Karpas-422 (cell line): ENCODE data around the gene NR1H4. TPM values are rescaled to one million over a fixed set of nuclear protein-coding genes. Genes with fewer than 3 reads are reported as not detected.
"Not testable (repeated sequence)": the region's sequence is repeated elsewhere in the genome, so short reads cannot be mapped to it uniquely, and the experiment has no call there.

Source experiments
- DNase-seq: peaks from one replicate; pipeline ENCODE4 v3.0.0-alpha.2; 2015
- H2AFZ ChIP-seq: fragments of 200-600 bp; sonication (generic); 2 replicates; pipeline ENCODE4 v1.6.1; 2014; ENCODE audit warnings: antibody characterized with exemption, low read length, mixed read lengths
- H3K27ac ChIP-seq: fragments of 200-600 bp; sonication (generic); 2 replicates; pipeline ENCODE4 v1.5.1; 2014; ENCODE audit warnings: mild to moderate bottlenecking, low read length, moderate library complexity
- H3K27me3 ChIP-seq: fragments of 200-600 bp; sonication (generic); 2 replicates; pipeline ENCODE4 v1.6.1; 2014; ENCODE audit warnings: low read length, mixed read lengths
- H3K36me3 ChIP-seq: fragments of 200-600 bp; sonication (generic); 2 replicates; pipeline ENCODE4 v1.6.1; 2014; ENCODE audit warnings: low read length, mixed read lengths; ENCODE audit not compliant: insufficient read depth
- H3K4me1 ChIP-seq: fragments of 200-600 bp; sonication (generic); 2 replicates; pipeline ENCODE4 v1.6.1; 2014; ENCODE audit warnings: mild to moderate bottlenecking, low read length, mixed read lengths
- H3K4me2 ChIP-seq: fragments of 200-600 bp; sonication (generic); 2 replicates; pipeline ENCODE4 v1.6.1; 2014; ENCODE audit warnings: low read length, low read depth, mild to moderate bottlenecking; ENCODE audit not compliant: poor library complexity, severe bottlenecking
- H3K4me3 ChIP-seq: fragments of 200-600 bp; sonication (generic); 2 replicates; pipeline ENCODE4 v1.5.1; 2014; ENCODE audit warnings: mild to moderate bottlenecking, antibody characterized with exemption, low read length, mixed read lengths
- H3K79me2 ChIP-seq: fragments of 200-600 bp; sonication (generic); 2 replicates; pipeline ENCODE4 v1.6.1; 2014; ENCODE audit warnings: mild to moderate bottlenecking, low read length, mixed read lengths
- H3K9ac ChIP-seq: fragments of 200-600 bp; sonication (generic); 2 replicates; pipeline ENCODE4 v1.6.0; 2014; ENCODE audit warnings: low read length
- H3K9me2 ChIP-seq: fragments of 200-600 bp; sonication (generic), shearing (Covaris generic); replicated peaks from 2 replicates; pipeline ENCODE4 v1.6.0; 2014; ENCODE audit warnings: mild to moderate bottlenecking, low read length, moderate library complexity; ENCODE audit not compliant: insufficient read depth
- H3K9me3 ChIP-seq: fragments of 300-700, 200-600 bp; sonication (generic); 2 replicates; pipeline ENCODE4 v1.6.1; 2014; ENCODE audit warnings: low read length, mixed read lengths
- H4K20me1 ChIP-seq: fragments of 200-600 bp; sonication (generic); 2 replicates; pipeline ENCODE4 v1.6.1; 2014; ENCODE audit warnings: mild to moderate bottlenecking, antibody characterized with exemption, low read length, low read depth; ENCODE audit not compliant: insufficient read depth
- total RNA-seq: library from RNA; depleted of rRNA; stranded (reverse); fragments of >200 nt; shearing (Covaris generic); gene quantifications from 2 replicates; pipeline ENCODE4 v1.2.3, GENCODE V29; 2014; ENCODE audit warnings: low replicate concordance

NR1H4 gene
- total RNA-seq, 1 experiment from 2014 or later, result not detected

- Histone ChIP-seq H3K9ac (no peak overlapping the region), H4K20me1 (no peaks in the 10 kb centered on the region), H3K27ac (no peak overlapping the region), H2AFZ (no peak overlapping the region), H3K9me2 (no peaks in the 10 kb centered on the region), H3K4me3 (no peak overlapping the region), H3K9me3 (no peaks in the 10 kb centered on the region), H3K36me3 (no peaks in the 10 kb centered on the region), H3K27me3 (no peaks in the 10 kb centered on the region), H3K79me2 (no peaks in the 10 kb centered on the region), H3K4me1 (peaks cover 6% of the 10 kb centered on the region), H3K4me2 (no peak overlapping the region)
- no peak for DNase-seq
Measured at GRCh38 chr12:100491104-100491503, 17.4 kb downstream of the NR1H4 start.

DNA sequence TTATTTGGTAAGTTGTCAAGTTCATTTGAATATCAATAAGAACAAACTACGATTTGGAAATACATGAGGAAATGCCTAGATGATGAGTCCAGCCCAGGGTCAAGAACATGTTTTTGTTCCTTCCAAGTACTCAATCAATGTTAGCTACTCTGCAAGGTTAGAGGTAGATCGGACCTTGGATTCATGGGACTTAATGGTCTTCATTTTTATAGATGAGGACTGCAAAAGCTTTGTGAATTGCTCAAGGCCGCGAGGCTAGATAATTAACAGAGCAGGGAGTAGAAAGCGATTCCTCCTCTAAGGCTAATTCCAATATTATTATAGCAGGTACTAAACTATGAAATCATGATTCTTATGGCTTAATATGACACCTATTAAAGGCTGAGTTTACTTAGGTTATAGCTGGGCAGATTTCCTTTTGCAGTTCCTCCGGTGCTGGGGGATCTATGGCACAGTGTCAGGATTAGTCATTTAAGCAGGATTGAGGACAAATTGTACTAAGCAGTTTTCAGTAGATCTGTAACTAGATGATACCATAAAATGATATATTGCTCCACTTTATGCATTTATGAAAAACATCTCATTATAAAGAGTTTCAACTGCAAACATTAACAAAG is 19.8 kb downstream of the NR1H4 start:
- Histone ChIP-seq H3K36me3 (no peaks in the 10 kb centered on the region), H3K4me2 (no peak overlapping the region)
- no peak for DNase-seq

GRCh38 chr12:100494026-100494425 is 20.4 kb downstream of the NR1H4 start:
- H3K9me2 ChIP-seq, result no peaks in the 10 kb centered on the region
- no peaks in the 10 kb centered on the region for H4K20me1 ChIP-seq
- no peak overlapping the region for H3K9ac ChIP-seq
- H3K27me3 ChIP-seq, result no peaks in the 10 kb centered on the region
- no peak overlapping the region for H2AFZ ChIP-seq
- no peak overlapping the region for H3K27ac ChIP-seq
- H3K36me3 ChIP-seq, result no peaks in the 10 kb centered on the region
- no peaks in the 10 kb centered on the region for H3K9me3 ChIP-seq
- no peaks in the 10 kb centered on the region for H3K79me2 ChIP-seq
- H3K4me3 ChIP-seq, result no peak overlapping the region
- H3K4me1 ChIP-seq, result peaks cover 2% of the 10 kb centered on the region
- no peak overlapping the region for H3K4me2 ChIP-seq
- no peak for DNase-seq

More for the DNA sequence above, 19.8 kb downstream of the NR1H4 start:
- no peak overlapping the region for H3K9ac ChIP-seq
- no peak overlapping the region for H3K4me3 ChIP-seq
- no peak overlapping the region for H3K27ac ChIP-seq
- H2AFZ ChIP-seq, result no peak overlapping the region
- H3K79me2 ChIP-seq, result no peaks in the 10 kb centered on the region
- H3K9me2 ChIP-seq, result no peaks in the 10 kb centered on the region
- H3K9me3 ChIP-seq, result no peaks in the 10 kb centered on the region
- no peaks in the 10 kb centered on the region for H4K20me1 ChIP-seq
- H3K4me1 ChIP-seq, result peaks cover 6% of the 10 kb centered on the region
- no peaks in the 10 kb centered on the region for H3K27me3 ChIP-seq

DNA sequence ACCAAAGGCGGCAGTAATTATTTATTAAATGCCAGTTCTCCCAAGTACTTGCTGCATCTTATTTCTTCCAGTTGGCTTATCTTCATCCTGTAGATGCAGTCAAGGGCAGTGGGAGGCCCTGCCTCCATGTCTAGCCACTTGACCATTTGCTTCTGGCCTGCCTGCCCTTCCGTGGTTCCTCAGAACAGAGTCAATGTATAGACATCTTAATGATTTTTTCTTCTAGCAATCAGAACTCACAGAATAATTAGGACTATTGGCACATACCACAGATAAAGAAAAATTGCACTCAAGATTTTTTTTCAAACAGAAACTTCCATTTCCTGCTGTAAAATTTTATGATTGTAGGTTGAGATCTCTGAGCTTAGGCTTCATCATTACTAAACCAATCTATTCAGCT is 20.9 kb downstream of the NR1H4 start:
- Histone ChIP-seq H3K9ac (no peak overlapping the region), H3K27ac (no peak overlapping the region), H4K20me1 (no peaks in the 10 kb centered on the region), H2AFZ (no peak overlapping the region), H3K79me2 (no peaks in the 10 kb centered on the region), H3K27me3 (no peaks in the 10 kb centered on the region), H3K4me2 (no peak overlapping the region), H3K4me1 (no peaks in the 10 kb centered on the region), H3K9me3 (no peaks in the 10 kb centered on the region), H3K4me3 (no peak overlapping the region), H3K36me3 (no peaks in the 10 kb centered on the region), H3K9me2 (no peaks in the 10 kb centered on the region)
- DNase-seq, result no peak

- Histone ChIP-seq H3K4me3 (no peak overlapping the region), H4K20me1 (no peaks in the 10 kb centered on the region), H3K27me3 (no peaks in the 10 kb centered on the region), H3K9ac (no peak overlapping the region), H3K4me1 (no peaks in the 10 kb centered on the region), H3K27ac (no peak overlapping the region), H3K9me2 (no peaks in the 10 kb centered on the region), H2AFZ (no peak overlapping the region), H3K4me2 (no peak overlapping the region), H3K36me3 (no peaks in the 10 kb centered on the region), H3K79me2 (no peaks in the 10 kb centered on the region), H3K9me3 (no peaks in the 10 kb centered on the region)
- DNase-seq, result no peak
Measured at GRCh38 chr12:100497105-100497795, 23.6 kb downstream of the NR1H4 start.

DNA sequence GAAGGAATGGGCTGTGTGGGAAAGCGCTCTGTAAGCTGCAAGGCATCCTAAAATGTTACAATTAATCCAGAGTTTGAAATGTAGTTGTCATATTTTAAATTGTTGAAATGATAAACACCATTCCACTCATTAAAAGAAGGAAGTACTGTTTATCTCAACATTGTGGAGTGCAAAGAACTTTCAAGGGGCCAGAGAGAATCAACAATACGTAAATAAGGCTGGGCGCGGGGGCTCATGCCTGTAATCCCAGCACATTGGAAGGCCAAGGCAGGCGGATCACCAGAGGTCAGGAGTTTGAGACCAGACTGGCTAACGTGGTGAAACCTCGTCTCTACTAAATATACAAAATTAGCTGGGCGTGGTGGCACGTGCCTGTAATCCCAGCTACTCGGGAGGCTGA is 24.5 kb downstream of the NR1H4 start:
- Histone ChIP-seq H3K36me3 (no peaks in the 10 kb centered on the region), H3K9me2 (no peaks in the 10 kb centered on the region), H3K4me1 (no peaks in the 10 kb centered on the region), H3K79me2 (no peaks in the 10 kb centered on the region), H3K27ac (no peak overlapping the region), H3K27me3 (0 out of 2 replicates have a peak, but pooled peaks cover under 1% of the 10 kb centered on the region), H3K4me3 (no peak overlapping the region), H3K4me2 (no peak overlapping the region), H3K9me3 (no peaks in the 10 kb centered on the region), H2AFZ (no peak overlapping the region), H4K20me1 (no peaks in the 10 kb centered on the region), H3K9ac (no peak overlapping the region)
- DNase-seq, result no peak

GRCh38 chr12:100499416-100499815 is 25.8 kb downstream of the NR1H4 start:
- H3K36me3 ChIP-seq, result no peaks in the 10 kb centered on the region
- H3K4me2 ChIP-seq, result no peak overlapping the region
- no peak overlapping the region for H2AFZ ChIP-seq
- no peaks in the 10 kb centered on the region for H3K4me1 ChIP-seq
- no peak overlapping the region for H3K4me3 ChIP-seq
- H3K27me3 ChIP-seq, result 0 out of 2 replicates have a peak, but pooled peaks cover 2% of the 10 kb centered on the region
- no peaks in the 10 kb centered on the region for H4K20me1 ChIP-seq
- no peak overlapping the region for H3K27ac ChIP-seq
- no peak overlapping the region for H3K9ac ChIP-seq
- no peak for DNase-seq
- H3K79me2 ChIP-seq, result no peaks in the 10 kb centered on the region
- no peaks in the 10 kb centered on the region for H3K9me3 ChIP-seq
- H3K9me2 ChIP-seq, result no peaks in the 10 kb centered on the region

GRCh38 chr12:100502718-100503117 is 29.1 kb downstream of the NR1H4 start:
- not testable (repeated sequence) for H3K4me2 ChIP-seq, H3K4me1 ChIP-seq, H2AFZ ChIP-seq, H3K9me3 ChIP-seq, H3K9me2 ChIP-seq, H4K20me1 ChIP-seq, H3K4me3 ChIP-seq, H3K36me3 ChIP-seq, H3K27ac ChIP-seq, H3K9ac ChIP-seq, DNase-seq, H3K27me3 ChIP-seq, H3K79me2 ChIP-seq
